GM12891 (cell line): ENCODE measurements around the gene GUK1.

ENCODE experiments used
- DNase-seq: peaks from one replicate; pipeline ENCODE4 v3.0.0; 2011; ENCODE audit warnings: low spot score; ENCODE audit not compliant: insufficient read length
- FAIRE-seq: peaks from 2 replicates; lab custom pipeline; 2011; peaks lifted over from hg19 to GRCh38; lab: Jason Lieb, UNC
- PAX5 ChIP-seq: IDR thresholded peaks from 2 replicates; pipeline ENCODE4 v1.6.1; 2011; ENCODE audit warnings: low read length, moderate library complexity, mild to moderate bottlenecking; ENCODE audit not compliant: insufficient read depth, severe bottlenecking
- POLR2A ChIP-seq: IDR thresholded peaks from 2 replicates; pipeline ENCODE4 v1.6.1; 2011; ENCODE audit warnings: low read depth, low read length, control low read depth
- POLR2AphosphoS5 ChIP-seq: IDR thresholded peaks from 2 replicates; pipeline ENCODE4 v1.6.1; 2011; ENCODE audit warnings: low read depth, low read length, control low read depth
- POU2F2 ChIP-seq: IDR thresholded peaks from 2 replicates; pipeline ENCODE4 v1.6.1; 2011; ENCODE audit warnings: low read depth, mild to moderate bottlenecking, control low read depth, low read length, moderate library complexity
- SPI1 ChIP-seq: IDR thresholded peaks from 2 replicates; pipeline ENCODE4 v1.6.1; 2011; ENCODE audit warnings: low read depth, low read length, control low read depth
- TAF1 ChIP-seq: IDR thresholded peaks from 2 replicates; pipeline ENCODE4 v1.6.1; 2011; ENCODE audit warnings: low read depth, low read length, control low read depth

GUK1 gene

GRCh38 chr1:228176461-228177182 is 36.5 kb downstream of the GUK1 start:
- DNase-seq (no peak), FAIRE-seq (no peak)
- TF ChIP-seq TAF1 (no peak), POU2F2 (no peak), POLR2A (no peak), POLR2AphosphoS5 (no peak), SPI1 (no peak), PAX5 (no peak)

- TF ChIP-seq PAX5 (no peak), POLR2AphosphoS5 (no peak), POLR2A (no peak), POU2F2 (no peak), TAF1 (no peak), SPI1 (no peak)
- FAIRE-seq (no peak), DNase-seq (no peak)
Measured at GRCh38 chr1:228177183-228177475, 37.0 kb downstream of the GUK1 start.

GRCh38 chr1:228177721-228178710 is 37.9 kb downstream of the GUK1 start:
- DNase-seq (no peak), FAIRE-seq (no peak)
- no peak for TF ChIP-seq POLR2A
- no peak for TF ChIP-seq POLR2AphosphoS5
- no peak for TF ChIP-seq PAX5
- no peak for TF ChIP-seq TAF1

- no peak for TF ChIP-seq SPI1
- DNase-seq (no peak), FAIRE-seq (no peak)
Measured at GRCh38 chr1:228178737-228179684, 38.9 kb downstream of the GUK1 start.

- no peak for FAIRE-seq
- no peak for TF ChIP-seq POLR2A
- no peak for TF ChIP-seq TAF1
- TF ChIP-seq SPI1: no peak
- TF ChIP-seq PAX5: no peak
- no peak for DNase-seq
Measured at GRCh38 chr1:228180271-228180958, 40.3 kb downstream of the GUK1 start.

GRCh38 chr1:228180959-228181644 is 41.0 kb downstream of the GUK1 start:
- no peak for FAIRE-seq

GRCh38 chr1:228181645-228182034 is 41.6 kb downstream of the GUK1 start:
- TF ChIP-seq SPI1 (no peak), PAX5 (no peak), TAF1 (no peak), POLR2A (no peak), POLR2AphosphoS5 (no peak), POU2F2 (no peak)
- FAIRE-seq: no peak
- DNase-seq: no peak

More at GRCh38 chr1:228180959-228181644, 41.0 kb downstream of the GUK1 start:
- DNase-seq: no peak
- TF ChIP-seq POLR2AphosphoS5 (0 out of 2 replicates have a peak, but pooled peaks have one; percentile 24), PAX5 (no peak)

- no peak for DNase-seq
- no peak for TF ChIP-seq TAF1
- no peak for TF ChIP-seq POLR2A
- TF ChIP-seq POLR2AphosphoS5: no peak
- no peak for TF ChIP-seq POU2F2
- no peak for TF ChIP-seq PAX5
- TF ChIP-seq SPI1: no peak
- no peak for FAIRE-seq
Measured at GRCh38 chr1:228182296-228183030, 42.4 kb downstream of the GUK1 start.
